Measurements from ENCODE around the gene WDR33. TPM values are rescaled to one million over a fixed set of nuclear protein-coding genes. Genes with fewer than 3 reads are reported as not detected.
A peak's percentile ranks its signal among the peaks of the same experiment; 100 is the strongest.

Gene WDR33
- 10 to 100 TPM; 59.8 to 61.5 TPM for total RNA-seq
- polyA plus RNA-seq (2013, experiment 1 of 2) = 29.6 TPM
- 34.1 TPM for polyA plus RNA-seq (2013, experiment 2 of 2)
- 111 to 259 (median 181) reads per million in 172 experiments for total RNA-seq

DNA sequence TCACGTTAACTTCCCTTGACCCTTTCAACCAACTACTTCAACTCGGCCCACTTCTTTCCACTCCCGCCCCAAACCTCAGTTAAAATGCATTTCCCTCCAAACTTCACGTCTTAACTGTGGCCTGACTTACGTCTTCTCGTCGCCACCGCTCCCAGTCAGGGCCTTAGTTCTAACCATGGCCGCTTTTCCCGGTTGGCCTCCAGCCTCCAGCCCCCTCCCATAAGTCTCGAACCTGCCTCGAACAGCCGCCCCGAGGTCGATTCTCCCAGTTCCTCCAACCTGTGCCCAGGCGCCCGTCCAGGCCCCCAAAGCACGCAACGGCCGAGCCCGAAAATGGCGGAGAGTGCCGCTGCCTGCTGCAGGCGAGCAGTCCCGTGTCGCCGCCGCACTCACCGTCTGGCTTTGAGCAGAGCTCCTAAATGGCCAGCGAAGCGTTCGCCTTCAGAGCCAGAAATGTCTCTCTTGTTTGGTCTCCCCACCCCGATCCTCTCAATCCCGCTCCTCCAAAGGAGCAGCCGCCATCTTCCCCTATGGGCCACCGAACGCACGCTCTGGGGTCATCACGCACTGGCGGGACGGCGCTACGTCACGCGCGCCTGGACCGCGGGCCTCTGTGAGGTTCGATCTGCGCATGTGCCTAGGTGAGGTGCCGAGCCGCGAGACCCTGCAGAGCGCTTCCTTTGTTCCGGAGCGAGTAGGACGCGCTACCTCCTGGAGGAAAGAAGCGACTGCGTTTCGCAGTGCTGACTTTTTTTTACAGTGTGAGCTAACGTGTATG, at the start of gene WDR33:
WDR33 (minus strand) TSS at position 553 of the 778 bp plus-strand sequence. CDS start 40,190 bp downstream, outside the sequence.
- TF ChIP-seq, protein P1, sequence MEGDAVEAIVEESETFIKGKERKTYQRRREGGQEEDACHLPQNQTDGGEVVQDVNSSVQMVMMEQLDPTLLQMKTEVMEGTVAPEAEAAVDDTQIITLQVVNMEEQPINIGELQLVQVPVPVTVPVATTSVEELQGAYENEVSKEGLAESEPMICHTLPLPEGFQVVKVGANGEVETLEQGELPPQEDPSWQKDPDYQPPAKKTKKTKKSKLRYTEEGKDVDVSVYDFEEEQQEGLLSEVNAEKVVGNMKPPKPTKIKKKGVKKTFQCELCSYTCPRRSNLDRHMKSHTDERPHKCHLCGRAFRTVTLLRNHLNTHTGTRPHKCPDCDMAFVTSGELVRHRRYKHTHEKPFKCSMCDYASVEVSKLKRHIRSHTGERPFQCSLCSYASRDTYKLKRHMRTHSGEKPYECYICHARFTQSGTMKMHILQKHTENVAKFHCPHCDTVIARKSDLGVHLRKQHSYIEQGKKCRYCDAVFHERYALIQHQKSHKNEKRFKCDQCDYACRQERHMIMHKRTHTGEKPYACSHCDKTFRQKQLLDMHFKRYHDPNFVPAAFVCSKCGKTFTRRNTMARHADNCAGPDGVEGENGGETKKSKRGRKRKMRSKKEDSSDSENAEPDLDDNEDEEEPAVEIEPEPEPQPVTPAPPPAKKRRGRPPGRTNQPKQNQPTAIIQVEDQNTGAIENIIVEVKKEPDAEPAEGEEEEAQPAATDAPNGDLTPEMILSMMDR (IDR thresholded peaks at IDR 0.05) = no peak
- Mint-ChIP-seq H3K27ac (peak within 1 kb of the TSS; percentile 99), H3K4me3 (peak within 1 kb of the TSS; percentile 97), H3K9me3 (no peaks in the 10 kb centered on the region), H3K36me3 (ENCODE audit: low read depth) (peaks cover 38% of the 10 kb centered on the region), H3K27me3 (no peaks in the 10 kb centered on the region), H3K4me1 (ENCODE audit: low read depth) (peaks cover 54% of the 10 kb centered on the region)
- ChIA-PET POLR2A (interaction anchor here (0.9 to 2.6 kb wide), 11 partner anchors 10 to 284 kb away, joined by 3 to 18 read pairs (median 4); partner anchors contain the start of genes IWS1, POLR2D, SAP130 and SFT2D3), CTCF (interaction anchor here (0.6 to 1.0 kb wide), 3 partner anchors 15 to 56 kb away, joined by 3 to 4 read pairs (median 3); no protein-coding TSS in a partner anchor)
- Histone ChIP-seq H3K4me3 (ENCODE audit: low read length) (peak within 1 kb of the TSS; percentile 83), H3K36me3 (ENCODE audit: insufficient read depth, low read length) (no peaks in the 10 kb centered on the region), H3K9me3 (ENCODE audit: control insufficient read depth in 1 of 2, insufficient read depth in 1 of 2, low read length in 2 of 2) (no peaks in the 10 kb centered on the region), H3K27me3 (ENCODE audit: control insufficient read depth in 1 of 2, insufficient read depth in 2 of 2, low read length in 2 of 2) (no peaks in the 10 kb centered on the region), H3K4me1 (ENCODE audit: insufficient read depth, low read length) (peaks cover 36% of the 10 kb centered on the region), H3K27ac (ENCODE audit: low read depth in 1 of 2, low read length in 2 of 2) (peak within 1 kb of the TSS; percentile 95 to 97)
- ATAC-seq (ENCODE audit: poor library complexity) (peak; percentile 96), DNase-seq (peak; percentile 89 to 98 (median 93))
- intact Hi-C loops (cut with DNase I, micrococcal nuclease) = loop anchor here (1.0 to 5.0 kb wide), 7 partner anchors 19 to 284 kb away; partner anchors contain the start of genes IWS1 (in 2 of the 2), SFT2D3 (in 2 of the 2), GPR17 (in 1 of the 2) and POLR2D (in 1 of the 2)

DNA sequence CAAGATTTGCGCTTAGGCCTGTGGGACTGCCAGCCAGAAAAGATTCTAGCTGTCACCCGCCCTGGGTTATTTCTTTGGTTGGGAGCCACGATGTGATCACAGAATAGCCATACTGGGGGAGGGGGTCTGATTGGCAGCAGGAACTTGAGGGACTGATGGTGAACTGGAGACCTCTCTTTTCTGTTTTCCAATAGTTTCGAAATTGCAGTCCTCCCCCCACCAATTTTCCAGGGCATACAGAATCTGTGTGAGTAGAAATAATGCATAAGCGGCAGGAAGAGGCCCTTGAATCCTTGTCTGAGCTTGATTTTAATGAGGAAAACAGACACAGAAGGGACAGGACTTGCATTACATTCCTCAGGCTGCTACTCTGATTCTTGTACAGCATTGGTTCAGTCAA, 49.2 kb upstream of the WDR33 start:
- Histone ChIP-seq H3K9me3 (ENCODE audit: control insufficient read depth in 1 of 2, insufficient read depth in 1 of 2, low read length in 2 of 2) (no peaks in the 10 kb centered on the region), H3K4me3 (ENCODE audit: low read length) (no peak overlapping the region), H3K27ac (ENCODE audit: low read depth in 1 of 2, low read length in 2 of 2) (no peak overlapping the region), H3K27me3 (ENCODE audit: control insufficient read depth in 1 of 2, insufficient read depth in 2 of 2, low read length in 2 of 2) (no peaks in the 10 kb centered on the region), H3K4me1 (ENCODE audit: insufficient read depth, low read length) (peaks cover 42% of the 10 kb centered on the region), H3K36me3 (ENCODE audit: insufficient read depth, low read length) (peaks cover 21% of the 10 kb centered on the region)
- Mint-ChIP-seq H3K27me3 (no peaks in the 10 kb centered on the region), H3K27ac (peak overlapping the region; percentile 78), H3K9me3 (no peaks in the 10 kb centered on the region), H3K36me3 (ENCODE audit: low read depth) (peaks cover 27% of the 10 kb centered on the region), H3K4me1 (ENCODE audit: low read depth) (peaks cover 27% of the 10 kb centered on the region), H3K4me3 (peak overlapping the region; percentile 91)
- POLR2A ChIA-PET = interaction anchor here (0.8 to 1.5 kb wide), 3 partner anchors 22 to 158 kb away, joined by 4 to 5 read pairs (median 4); partner anchors contain the start of genes SFT2D3 and WDR33
- DNase-seq (no peak), ATAC-seq (ENCODE audit: poor library complexity) (no peak)
- intact Hi-C loops (cut with DNase I, micrococcal nuclease) = loop anchor here in 1 of 2 experiments (1.0 kb wide), 1 partner anchor 24 kb away; no protein-coding TSS in a partner anchor
- TF ChIP-seq, protein P1 (IDR thresholded peaks at IDR 0.05) = no peak
- CTCF ChIA-PET = no interaction called here

DNA sequence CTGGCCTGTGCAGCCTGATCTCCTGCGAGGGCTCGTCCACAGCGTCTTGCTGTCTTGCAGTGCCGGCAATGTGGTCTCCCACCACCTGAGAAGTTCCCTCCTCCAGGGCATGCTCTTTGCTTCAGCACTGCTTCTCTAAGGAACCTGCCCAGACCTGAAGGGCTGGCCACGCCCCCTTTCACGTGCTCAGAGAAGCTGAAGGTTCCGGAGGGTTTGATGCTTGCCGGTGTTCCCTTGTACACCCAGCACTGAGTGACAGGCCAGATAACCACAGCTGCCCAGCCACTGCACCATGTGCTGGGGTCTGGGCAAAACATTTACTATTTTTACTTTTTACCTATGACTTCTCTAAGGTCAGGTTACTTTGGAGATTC, 48.7 kb upstream of the WDR33 start:
- no peaks in the 10 kb centered on the region for H3K27me3 ChIP-seq (ENCODE audit: control insufficient read depth in 1 of 2, insufficient read depth in 2 of 2, low read length in 2 of 2)
- H3K4me3 Mint-ChIP-seq = peak overlapping the region; percentile 91
- no peak overlapping the region for H3K27ac ChIP-seq (ENCODE audit: low read depth in 1 of 2, low read length in 2 of 2)
- peaks cover 23% of the 10 kb centered on the region for H3K36me3 Mint-ChIP-seq (ENCODE audit: low read depth)
- DNase-seq = peak; percentile 43 to 89 (median 68)
- POLR2A ChIA-PET = interaction anchor here (0.8 to 1.5 kb wide), 4 partner anchors 22 to 158 kb away, joined by 3 to 5 read pairs (median 4); partner anchors contain the start of genes SFT2D3 and WDR33
- TF ChIP-seq, protein P1 (IDR thresholded peaks at IDR 0.05) = no peak
- intact Hi-C loops (cut with DNase I, micrococcal nuclease) = loop anchor here (1.0 to 10.0 kb wide), 4 partner anchors 25 to 169 kb away; partner anchors contain the start of genes SAP130 (in 2 of the 2) and SFT2D3 (in 1 of the 2)
- H3K9me3 ChIP-seq (ENCODE audit: control insufficient read depth in 1 of 2, insufficient read depth in 1 of 2, low read length in 2 of 2) = no peaks in the 10 kb centered on the region
- H3K4me1 ChIP-seq (ENCODE audit: insufficient read depth, low read length) = peaks cover 42% of the 10 kb centered on the region
- H3K9me3 Mint-ChIP-seq = no peaks in the 10 kb centered on the region
- H3K4me1 Mint-ChIP-seq (ENCODE audit: low read depth) = peaks cover 30% of the 10 kb centered on the region
- no peak overlapping the region for H3K4me3 ChIP-seq (ENCODE audit: low read length)
- no peaks in the 10 kb centered on the region for H3K27me3 Mint-ChIP-seq
- H3K36me3 ChIP-seq (ENCODE audit: insufficient read depth, low read length) = peaks cover 17% of the 10 kb centered on the region
- H3K27ac Mint-ChIP-seq = peak overlapping the region; percentile 78
- peak; percentile 65 for ATAC-seq (ENCODE audit: poor library complexity)
- CTCF ChIA-PET = interaction anchor here (1.3 kb wide), 1 partner anchor 35 kb away, joined by 5 read pairs; no protein-coding TSS in a partner anchor
